GM19238 (cell line): ENCODE measurements around the gene MBD3.

Source experiments
- DNase-seq: peaks from one replicate; pipeline ENCODE4 v3.0.0; 2011; ENCODE audit warnings: low spot score; ENCODE audit not compliant: insufficient read length

The MBD3 gene

DNA sequence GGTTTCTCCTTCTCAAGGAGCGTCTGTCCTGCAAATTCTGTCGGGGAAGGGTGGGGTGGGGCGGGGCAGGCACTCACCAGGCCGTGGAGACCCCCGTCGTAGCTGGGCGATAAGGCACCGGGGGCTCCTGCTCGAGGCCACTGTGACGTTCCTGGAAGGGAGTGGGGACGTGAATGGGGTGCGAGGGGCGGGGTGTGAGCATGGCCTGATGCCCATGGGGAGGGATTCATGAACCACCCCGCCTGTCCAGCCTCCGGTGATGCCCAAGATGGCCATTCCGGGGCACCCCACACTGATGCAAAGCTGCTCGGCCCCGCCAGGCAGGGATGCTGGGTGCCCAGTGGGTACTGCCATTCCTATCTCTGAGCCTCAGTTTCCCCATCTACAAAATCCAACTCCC, 27.0 kb upstream of the MBD3 start:
- no peak for DNase-seq

DNA sequence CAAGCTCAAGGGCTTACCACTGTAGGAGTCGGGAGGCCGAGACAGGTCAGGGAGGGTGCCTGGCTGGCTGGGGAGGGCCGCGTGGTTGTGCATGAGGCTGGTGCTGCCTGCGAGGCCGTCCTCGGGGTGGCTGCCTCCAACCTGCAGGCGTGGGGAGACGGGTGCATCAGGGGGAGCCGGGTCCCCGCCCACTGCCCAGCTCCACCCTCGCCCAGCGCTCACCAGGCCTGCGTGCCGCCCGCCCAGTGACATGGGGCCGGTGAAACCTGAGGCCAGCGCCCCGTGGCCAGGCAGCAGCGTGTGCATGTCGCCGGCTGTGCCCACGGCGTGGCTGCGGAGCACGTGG, 26.4 kb upstream of the MBD3 start:
- DNase-seq: no peak

DNA sequence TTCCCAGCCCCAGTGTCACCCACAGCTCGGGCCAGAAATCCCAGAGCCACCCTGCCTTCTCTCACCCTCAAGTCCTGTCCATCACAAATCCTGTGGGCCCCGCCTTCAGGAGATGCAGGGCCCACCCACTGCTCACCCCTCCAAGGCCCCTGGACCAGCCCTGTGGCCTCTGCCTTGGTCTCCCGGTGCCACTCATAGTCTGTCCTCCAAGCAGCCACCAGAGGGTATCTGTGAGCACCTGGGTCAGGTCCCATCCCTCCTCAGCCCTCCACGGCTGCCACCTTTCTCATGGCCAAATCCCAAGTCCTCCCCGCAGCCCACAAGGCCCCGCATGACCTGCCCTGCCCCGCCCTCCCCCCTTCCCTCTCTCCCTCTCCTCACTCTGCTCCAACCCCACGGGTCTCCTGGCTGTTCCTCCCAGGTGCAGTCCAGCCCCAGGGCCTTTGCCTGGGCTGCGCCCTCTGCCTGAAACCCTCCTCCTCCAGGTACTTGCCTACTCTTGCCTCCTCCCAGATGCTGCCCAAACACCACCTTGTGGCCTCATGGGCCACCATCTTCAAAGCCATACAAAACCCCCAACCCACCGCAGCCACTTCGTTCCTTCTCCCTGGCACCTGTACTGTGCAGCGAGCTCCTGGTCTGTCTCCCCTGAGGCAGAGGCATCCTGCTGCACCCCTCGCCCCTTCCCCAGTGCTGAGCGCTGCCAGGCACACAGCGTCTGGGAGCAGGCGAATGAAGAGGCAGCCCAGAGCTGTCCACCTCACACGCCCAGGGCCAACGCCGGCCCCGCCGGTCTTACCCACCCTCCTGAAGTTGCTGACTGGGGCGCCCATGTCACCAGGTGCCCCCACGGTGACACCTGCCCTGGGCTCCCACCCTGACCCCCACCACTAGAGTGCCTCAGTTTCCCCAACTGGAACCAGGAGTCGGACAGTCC, 25.8 kb upstream of the MBD3 start:
- DNase-seq: peak; percentile 75

DNA sequence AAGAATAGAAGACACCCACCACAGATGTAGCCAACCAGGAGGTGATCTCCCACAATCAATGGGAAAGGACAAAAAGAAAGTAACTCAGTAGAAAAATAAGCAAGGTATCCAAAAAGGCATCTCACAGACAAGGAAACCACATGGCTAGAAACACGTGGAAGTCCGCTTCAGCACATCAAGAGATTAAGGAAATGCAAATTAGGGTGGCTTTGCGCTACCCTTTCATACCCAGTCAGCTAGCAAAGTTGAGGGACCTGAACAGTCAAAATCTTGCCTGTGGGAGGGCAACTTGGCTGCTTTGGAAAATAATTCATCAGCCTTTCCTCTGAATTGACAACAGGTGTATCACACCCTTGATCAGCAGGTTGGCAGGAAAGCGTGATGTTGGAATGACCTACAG, 24.2 kb upstream of the MBD3 start:
- no peak for DNase-seq

DNA sequence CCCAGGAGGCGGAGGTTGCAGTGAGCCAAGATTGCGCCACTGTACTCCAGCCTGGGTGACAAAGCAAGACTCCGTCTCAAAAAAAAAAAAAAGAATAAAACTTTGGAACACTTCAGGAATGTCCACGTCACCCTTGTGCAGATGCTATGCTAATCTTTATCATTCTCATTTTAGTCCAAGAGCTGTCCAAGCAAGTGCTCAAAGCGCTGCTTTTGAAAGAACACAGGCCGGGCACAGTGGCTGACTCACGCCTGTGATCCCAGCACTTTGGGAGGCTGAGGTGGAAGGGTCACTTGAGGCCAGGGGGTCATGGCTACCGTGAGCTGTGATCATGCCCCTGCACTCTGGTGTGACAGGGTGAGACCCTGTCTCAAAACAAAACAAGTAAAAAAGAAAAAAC, 23.7 kb upstream of the MBD3 start:
- DNase-seq: no peak

DNA sequence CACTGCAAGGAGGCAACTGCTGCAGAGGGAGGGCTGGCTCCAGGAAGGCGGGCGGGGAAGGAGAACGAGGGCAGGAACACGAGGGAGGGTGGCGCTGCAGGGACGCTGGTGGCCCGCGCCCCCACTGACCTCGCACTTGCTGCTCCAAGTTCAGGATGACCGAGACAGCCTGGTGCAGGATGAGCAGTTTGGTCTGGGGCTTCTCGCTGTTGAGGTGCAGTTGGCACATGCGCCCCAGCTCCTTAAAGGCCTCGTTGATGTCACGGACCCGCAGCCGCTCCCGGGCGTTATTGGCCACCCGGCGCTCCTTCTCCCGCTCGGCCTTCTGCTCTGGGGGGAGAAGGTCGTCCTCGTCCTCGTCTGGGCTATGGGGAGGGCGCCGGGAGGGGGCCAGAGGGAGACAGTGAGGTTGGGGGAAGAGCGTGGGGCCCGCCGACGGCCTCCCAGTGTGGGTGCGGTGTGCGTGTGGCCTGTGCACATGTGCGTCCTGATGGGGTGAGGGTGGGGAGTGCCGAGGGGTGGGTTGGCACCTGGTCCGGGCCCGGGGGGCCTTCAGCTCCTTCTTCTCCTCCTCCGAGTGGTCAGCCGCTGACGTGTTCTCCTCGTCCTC, 22.6 kb upstream of the MBD3 start:
- DNase-seq: no peak

DNA sequence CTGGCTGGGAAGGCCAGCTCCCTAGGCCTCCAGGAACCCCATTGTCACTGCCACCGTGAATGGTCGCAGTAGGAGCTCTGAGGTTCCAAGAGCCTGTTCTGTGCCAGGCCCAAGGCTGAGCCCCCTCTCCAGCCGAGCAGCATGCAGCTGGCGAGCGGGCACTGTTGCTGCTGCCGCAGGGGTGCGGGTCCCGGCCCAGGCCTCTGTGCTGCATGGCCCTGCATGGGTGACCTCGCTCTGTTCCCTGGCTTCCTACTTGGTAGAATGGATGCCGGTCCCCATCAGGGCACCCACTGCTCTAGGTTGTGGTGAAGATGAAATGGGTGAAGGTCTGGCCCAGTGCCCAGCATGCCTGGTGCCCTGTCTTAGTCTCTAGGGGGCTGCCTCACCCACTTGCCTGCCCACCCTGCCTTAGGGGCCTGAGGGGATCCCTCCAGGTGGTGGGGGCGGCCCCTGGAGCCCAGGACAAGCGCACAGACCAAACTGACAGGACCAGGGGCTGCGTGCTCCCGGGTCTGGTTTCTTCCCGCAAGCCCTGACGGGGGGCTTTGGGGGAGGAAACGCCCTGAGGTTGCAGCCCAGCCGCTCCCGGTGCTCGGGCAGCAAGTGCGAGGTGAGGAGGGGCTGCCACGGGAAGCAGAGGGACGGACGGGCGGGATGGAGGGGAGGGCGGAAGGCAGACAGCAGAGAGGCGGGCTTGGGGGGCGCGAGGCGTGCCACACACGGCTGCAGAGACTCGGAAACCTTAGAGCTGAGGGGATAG, 21.3 kb upstream of the MBD3 start:
- DNase-seq: no peak

DNA sequence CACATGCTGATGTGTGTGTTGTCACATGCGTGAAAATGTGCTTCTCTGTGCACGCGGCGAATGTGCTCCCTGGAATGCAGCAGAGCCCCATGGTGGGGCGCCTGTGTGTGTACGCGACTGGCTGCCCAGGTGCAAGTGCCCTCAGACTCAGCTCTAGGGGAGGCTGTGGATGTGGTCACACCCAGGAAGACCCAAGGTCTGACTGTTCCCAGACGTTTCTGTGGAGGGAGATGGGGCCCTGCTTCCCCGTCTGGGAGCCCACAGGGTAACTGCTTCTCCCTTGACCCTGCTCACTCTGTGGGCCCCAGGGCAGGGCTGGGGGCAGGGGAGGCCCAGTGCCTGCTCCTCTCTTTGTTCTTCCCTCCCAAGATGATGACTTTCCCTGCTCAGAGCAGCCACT, 20.5 kb upstream of the MBD3 start:
- no peak for DNase-seq

DNA sequence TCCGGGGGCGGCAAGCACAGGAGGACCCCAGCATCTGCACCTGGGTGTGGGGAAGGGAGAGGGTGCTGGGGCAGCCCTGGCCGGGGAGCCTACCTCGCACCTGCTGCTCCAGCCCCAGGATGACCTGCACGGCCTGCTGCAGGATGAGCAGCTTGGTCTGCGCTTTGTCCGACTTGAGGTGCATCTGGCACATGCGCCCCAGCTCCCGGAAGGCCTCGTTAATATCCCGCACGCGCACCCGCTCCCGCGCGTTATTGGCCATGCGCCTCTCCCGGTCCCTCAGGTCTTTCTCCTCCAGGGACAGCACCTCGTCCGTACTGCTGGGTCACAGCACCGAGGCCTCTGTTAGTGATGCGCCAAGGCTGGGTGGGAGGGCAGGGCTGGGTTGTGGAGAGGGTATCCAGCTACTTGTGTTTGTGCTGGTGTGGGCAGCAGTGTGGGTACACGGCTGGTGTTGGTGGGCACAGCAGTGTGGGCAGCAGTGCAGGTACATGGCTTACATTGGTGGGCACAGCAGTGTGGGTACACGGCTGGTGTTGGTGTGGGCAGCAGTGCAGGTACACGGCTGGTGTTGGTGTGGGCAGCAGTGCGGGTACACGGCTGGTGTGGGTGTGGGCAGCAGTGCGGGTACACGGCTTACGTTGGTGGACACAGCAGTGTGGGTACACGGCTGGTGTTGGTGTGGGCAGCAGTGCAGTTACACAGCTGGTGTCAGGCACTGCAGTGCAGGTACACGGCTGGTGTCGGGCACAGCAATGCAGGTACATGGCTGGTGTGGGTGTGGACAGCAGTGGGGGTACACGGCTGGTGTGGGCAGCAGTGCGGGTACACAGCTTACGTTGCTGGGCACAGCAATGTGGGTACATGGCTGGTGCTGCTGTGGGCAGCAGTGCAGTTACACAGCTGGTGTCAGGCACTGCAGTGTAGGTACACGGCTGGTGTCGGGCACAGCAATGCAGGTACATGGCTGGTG, 19.7 kb upstream of the MBD3 start:
- DNase-seq: no peak

DNA sequence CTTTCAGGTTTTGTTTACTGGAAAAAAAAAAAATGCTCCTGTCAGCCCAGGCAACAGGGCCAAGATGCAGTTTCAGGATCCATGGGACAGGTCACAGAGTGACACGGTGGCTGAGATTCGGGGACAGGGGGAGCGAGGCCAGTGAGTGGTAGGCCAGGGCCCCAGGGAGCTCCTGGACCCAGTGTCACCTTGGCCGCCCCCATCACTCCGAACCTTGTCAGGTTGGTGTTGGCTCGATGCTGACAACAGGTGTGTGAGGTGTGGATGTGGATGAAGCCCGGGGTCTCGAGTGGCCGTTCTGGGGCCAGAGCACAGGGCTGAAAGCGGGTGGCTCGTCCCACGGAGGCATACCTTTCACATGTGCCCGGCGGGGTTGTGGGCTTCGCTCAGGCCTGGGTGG, 18.7 kb upstream of the MBD3 start:
- no peak for DNase-seq

DNA sequence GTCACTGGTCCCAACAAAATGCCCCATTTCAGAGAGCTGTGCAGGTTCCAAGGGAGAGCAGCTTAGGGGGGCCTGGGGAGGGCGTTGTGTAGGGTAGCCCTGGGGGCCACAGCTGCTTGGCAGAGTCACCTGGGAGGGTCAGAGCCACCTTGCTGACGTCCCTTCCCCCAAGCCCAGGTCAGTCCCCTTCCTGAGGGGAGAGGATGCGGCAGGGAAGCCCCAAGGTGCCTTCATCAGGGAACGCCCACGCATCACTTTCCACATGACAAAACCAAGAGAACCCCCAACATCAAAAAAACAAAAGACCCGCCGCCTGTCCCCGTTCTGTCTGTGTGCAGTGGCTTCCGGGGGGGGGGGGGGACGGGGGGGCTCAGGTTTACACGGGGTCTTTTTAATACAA, 17.9 kb upstream of the MBD3 start:
- no peak for DNase-seq

DNA sequence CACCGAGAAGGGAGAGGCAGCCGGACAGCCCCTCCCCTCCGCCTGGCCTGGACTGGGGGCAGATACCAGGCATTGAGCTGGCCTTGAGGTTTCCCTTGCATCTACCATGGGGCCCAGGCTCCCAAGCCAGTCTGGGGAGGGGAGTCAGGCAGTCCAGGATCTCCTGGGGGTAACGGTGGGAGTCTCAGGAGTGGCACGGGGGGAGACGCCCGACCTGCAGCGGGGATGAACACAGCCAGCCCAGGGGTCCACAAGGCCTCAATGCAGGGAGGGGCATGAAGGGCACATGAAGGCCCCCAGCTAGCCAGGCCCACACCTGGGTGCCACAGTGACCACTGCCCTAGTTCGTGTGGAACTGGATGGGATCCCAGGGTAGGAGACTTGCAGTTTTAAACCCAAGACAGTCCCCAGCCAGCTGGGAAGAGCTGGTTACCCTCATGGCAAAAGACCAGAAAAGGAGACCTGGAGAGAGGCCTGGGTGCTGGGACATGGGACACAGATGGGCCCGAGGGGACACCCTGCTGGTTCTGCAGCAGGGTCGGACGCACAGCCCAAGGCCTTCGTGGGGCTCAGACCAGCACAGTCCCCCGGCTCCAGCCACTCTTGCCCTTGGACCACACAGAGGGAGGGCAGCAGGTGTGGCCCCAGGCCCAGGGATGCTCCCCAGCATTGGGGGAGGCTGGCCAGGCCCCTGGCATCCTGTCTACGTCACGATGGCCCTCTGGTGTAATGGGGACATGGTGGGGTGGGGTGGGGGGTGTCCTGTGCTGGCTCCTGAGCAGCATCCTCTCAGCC, 17.2 kb upstream of the MBD3 start:
- no peak for DNase-seq

DNA sequence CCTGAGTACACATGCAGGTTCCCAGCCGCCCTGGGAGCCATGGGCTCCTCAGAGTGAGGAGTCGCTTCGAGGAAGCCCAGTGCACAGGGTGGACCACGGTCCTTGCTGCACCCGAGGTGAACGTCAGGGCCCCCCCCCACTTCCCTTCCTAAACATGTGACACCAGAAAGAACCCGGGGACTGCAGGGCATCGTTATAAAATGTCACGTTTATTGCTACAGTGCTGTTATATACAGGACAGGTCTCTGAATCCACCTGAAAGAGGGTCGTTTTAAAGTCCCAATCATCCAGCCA, 16.4 kb upstream of the MBD3 start:
- DNase-seq: no peak

DNA sequence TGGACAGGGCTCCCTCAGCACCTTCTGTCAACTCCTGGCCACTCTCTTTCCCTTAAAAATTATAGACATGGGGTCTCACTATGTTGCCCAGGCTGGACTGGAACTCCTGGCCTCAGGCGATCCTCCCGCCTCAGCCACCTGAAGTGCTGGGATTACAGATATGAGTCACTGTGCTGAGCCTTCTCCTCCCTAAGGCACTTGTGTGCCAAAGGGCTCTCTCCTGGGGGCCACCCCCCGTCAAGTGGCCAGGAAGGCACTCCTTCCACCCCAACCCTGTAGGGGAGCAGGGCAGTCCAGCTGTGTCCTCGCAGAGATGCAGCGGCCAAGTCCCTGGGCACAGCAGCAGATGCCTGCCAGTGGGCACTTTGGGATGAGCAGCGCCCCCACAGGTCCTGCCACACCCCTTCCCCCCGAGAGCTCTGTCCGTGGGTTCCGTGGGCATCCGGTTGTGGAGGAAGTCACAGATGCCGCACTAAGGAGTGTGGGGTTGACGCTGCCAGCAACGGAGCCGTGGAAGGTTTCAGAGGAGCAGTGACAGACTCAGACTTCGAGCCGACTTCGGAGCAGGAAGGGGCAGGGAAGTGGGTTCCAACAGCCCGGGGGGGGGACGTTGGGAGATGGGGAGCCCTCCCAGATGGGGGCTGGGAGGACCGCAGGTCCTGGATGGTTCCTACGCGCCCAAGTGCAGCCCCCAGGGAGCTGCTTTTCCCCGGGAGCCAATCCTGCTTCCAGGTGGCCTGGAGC, 15.9 kb upstream of the MBD3 start:
- DNase-seq: no peak

DNA sequence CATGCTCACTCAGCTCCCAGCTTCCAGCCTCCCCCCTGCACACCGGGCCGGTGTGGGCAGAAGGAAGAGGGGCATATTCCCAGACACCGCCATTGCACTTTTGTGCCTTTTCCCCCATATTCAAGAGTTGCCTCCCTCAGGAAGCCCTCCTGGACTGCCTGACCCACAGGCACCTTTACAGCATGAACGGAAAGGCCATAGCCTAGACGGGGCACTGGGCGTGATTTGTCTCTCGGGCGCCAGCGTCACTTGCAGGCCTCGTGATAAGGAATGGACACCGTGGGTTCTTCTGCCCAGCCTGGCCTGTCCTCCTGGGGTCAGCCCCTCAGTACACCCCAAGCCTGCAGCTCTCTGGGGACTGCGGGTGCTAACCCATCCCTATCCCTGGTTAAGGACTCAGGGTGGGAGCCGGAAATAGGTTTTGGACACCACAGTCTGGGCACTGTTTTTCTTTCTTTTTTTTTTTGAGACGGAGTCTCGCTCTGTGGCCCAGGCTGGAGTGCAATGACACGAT, 13.5 kb upstream of the MBD3 start:
- DNase-seq: no peak

DNA sequence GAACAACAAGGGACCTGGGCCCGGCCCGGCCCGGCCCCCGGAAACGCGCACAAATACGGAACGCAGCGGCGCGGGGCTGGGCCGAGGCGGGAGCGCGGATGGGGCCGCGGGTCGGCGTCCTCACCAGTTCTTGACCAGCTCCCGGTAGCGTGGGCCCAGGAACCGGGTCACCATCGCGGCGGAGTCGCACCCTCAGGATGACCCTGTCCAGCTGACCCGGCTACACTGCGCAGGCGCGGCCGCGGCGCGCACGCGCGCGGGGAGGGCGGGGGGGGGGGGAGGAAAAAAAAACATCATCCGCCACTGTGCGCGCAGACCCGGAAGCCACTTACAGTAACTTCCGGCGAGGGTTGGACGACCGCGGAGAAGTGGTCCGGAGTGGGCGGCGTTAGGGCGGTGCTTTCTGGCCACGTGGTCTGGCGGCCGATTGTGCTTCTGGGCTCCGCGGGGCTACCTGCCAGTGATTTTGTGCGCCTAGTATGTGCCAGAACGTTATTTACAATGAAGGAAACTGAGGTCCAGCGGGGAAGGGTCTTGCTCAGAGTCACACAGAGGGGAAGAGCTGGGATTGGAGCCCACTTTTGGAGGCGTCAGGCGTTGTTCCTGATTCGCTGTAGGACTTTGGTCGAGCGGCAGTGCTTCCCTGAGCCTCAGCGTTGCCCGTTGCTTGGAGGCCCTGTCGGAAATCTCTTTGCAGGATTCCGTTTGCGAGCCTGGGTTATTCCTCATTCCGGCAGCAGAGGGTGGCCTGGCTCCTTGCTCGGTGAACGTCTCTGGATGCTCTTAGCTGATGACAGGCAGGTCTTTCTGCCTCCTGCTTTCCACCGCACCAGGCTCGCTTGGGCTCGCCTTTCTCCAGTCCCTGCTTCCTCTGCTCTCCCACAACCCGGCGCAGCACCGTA, 12.8 kb upstream of the MBD3 start, which contains the start of gene UQCR11:
Gene UQCR11 (minus strand): TSS at position 227 of the 902 bp plus-strand sequence. CDS start 53 bp downstream, at position 174.
- peak; percentile 97 for DNase-seq

DNA sequence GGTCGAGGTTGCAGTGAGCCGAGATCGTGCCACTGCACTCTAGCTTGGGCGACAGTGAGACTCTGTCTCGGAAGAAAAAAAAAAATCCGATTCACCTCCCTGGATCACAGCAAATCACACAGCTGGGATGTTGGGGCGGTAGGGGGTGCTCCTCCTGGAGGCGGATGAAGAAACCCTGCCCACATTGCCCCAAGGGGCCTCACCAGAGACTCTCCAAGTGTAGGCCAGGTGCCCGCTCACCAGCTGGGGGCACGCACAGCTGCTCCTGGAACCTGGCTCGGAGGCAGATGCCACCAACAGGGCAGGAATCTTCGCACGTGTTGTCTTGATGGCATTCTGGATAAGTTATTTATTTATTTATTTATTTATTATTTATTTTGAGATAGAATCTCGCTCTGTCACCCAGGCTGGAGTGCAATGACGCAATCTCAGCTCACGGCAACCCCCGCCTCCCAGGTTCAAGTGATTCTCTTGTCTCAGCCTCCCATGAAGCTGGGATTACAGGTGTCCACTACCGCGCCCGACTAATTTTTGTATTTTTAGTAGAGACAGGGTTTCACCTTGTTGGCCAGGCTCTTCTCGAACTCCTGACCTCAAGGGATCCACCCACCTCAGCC, 9.5 kb upstream of the MBD3 start:
- no peak for DNase-seq

DNA sequence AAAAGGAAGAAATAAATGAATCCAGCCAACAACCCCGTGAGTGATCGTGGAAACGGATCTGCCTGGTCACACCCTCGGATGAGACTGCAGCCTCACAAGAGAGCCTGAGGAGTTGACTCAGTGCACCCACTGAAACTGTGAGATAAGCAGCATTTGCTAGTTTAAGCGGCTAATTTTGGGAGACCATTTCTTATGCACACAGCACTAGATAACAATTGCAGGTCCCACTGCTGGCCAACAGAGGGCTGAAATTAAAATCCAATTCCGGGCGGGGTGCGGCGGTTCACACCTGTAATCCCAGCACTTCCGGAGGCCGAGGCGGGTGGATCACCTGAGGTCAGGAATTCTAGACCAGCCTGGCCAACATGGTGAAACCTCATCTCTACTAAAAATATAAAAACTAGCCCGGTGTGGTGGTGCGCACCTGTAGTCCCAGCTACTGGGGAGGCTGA, 9.0 kb upstream of the MBD3 start:
- DNase-seq: no peak
